ENCODE measurements around the gene ZNF77.
"Not testable (repeated sequence)": the region's sequence is repeated elsewhere in the genome, so short reads cannot be mapped to it uniquely, and the experiment has no call there.

The ZNF77 gene
- total RNA-seq: 11.6 to 13.7 reads per million in 2 donors

DNA sequence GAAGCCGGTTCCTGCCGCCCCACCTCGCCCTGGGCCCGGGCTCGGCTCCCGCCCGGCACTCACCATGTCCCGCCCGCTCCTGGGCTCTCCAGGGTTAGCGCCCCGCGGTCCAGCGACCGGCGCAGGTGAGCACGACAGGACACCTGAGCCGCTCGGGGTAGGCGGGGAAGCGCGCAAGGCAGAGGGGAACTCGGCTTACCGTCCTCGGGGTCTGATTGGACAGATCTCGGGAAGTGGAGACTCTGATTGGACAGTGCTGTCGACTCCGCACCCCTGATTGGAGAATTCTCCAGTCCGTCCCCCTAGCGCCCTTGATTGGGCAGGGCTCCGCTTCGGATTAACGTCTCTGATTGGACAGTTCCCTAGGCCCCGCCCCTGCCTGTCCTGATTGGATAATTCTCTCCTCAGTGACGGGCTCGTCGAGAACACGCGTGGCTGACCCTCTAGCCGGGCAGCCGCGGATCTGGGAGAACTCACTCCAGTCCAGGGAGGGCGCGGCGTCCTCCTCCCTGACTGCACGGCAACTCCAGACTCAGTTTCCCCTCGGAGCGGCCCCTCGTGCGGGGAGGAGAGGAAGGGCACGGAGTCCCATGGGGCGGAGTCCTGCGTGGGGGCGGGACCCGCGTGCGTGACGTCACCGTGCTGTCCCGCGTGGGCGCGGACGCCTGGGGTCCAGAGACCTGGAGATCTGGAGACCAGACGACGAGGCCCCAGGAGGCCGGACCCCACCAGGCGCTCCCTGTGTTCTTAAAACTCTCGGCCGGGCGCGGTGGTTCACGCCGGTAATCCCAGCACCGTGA, at the start of gene ZNF77:
TSS of gene ZNF77 (minus strand) at position 197 of the 800 bp plus-strand sequence. CDS start at position 66, 131 bp downstream.
- DNase-seq: peak; percentile 67

GRCh38 chr19:2993579-2993978, 48.8 kb upstream of the ZNF77 start:
- DNase-seq: no peak

- no peak for DNase-seq
Measured at GRCh38 chr19:2992958-2993357, 48.2 kb upstream of the ZNF77 start.

- DNase-seq: not testable (repeated sequence)
Measured at GRCh38 chr19:2992333-2992732, 47.6 kb upstream of the ZNF77 start.

DNA sequence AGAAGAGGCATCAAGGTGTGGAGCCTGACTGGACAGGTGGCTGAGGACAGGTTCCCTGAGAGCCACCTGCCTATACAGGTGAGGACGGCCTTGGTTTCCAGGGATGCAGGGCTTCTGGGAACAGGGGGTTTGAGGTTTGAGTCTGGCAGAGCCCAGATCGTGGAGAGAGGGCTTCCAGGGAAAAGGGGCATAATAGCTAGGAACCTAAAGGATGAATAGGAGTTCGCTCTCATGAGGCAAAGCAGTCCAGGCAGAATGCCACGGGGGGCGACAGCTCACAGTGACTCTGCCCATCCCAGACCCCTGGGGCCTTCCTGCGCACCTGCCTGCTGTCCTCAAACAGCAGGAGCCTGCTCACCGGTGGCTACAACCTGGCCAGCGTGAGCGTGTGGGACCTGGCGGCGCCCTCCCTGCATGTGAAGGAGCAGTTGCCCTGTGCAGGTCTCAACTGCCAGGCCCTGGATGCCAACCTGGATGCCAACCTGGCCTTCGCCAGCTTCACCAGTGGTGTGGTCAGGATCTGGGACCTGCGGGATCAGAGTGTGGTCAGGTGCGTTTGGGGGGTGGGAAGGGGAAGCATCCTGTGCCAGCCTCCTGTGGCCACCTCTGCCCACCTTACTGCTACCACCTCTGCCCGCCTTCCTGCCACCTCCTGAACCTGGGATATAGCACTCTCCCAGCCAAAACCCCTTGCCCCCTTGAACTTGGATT, 44.6 kb upstream of the ZNF77 start:
- DNase-seq: no peak

- no peak for DNase-seq
Measured at GRCh38 chr19:2988568-2988967, 43.8 kb upstream of the ZNF77 start.

DNA sequence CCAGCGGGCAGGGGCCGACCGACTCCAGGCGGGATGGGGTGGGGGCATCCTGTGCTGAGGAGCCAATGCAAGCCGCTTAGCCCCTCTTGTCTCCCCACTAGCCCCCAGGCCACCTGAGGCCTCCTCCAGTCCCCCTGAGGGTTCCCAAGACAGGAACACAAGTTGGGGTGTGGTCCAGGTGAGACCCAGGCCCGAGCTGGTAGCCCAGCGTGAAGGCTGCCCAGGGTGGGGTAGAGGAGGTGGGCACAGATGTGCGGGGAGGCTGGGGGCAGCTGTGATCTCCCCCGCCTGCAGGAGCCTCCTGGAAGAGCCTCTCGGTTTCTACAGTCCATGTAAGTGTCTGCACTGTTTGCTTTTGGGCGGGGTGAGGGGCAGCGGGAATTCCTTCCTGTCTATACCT, 43.0 kb upstream of the ZNF77 start:
- DNase-seq: no peak

DNA sequence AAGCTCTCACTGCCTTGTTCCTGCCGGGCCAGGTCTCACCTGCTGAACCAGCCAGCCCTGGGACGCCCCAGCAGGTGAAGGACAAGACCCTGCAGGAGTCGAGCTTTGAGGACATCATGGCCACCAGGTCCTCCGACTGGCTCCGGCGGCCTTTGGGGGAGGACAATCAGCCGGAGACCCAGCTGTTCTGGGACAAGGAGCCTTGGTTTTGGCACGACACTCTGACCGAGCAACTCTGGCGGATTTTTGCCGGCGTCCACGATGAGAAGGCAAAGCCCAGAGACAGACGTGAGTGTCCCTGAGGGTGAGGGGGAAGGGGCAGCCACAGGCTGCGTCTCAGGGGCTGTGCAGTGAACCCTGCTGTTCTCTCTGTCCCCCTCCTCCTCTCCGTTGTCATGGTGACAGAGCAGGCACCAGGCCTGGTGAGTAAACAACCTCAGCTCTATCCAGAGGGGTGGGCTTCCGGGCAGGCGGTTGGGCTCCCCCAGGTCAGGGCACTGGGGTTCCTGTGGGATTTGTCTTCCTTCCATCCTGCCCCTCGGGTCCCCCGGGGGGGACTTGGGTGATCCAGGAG, 42.3 kb upstream of the ZNF77 start:
- no peak for DNase-seq

DNA sequence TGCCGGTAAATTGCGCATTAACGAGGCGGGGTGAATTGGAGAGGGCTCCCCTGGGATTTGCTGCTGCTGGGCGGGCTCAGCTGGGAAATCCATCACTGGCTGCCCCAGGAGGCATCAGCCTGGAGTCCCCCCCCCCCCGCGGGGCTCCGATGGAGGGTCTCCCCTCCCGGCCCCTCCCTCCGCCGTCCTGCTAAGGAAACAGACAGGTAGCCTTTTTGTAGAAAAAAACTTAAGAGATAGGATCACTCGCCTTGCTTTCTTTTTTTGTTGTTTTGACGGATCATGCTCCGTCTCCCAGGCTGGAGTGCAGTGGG, 39.4 kb upstream of the ZNF77 start:
- DNase-seq: no peak

DNA sequence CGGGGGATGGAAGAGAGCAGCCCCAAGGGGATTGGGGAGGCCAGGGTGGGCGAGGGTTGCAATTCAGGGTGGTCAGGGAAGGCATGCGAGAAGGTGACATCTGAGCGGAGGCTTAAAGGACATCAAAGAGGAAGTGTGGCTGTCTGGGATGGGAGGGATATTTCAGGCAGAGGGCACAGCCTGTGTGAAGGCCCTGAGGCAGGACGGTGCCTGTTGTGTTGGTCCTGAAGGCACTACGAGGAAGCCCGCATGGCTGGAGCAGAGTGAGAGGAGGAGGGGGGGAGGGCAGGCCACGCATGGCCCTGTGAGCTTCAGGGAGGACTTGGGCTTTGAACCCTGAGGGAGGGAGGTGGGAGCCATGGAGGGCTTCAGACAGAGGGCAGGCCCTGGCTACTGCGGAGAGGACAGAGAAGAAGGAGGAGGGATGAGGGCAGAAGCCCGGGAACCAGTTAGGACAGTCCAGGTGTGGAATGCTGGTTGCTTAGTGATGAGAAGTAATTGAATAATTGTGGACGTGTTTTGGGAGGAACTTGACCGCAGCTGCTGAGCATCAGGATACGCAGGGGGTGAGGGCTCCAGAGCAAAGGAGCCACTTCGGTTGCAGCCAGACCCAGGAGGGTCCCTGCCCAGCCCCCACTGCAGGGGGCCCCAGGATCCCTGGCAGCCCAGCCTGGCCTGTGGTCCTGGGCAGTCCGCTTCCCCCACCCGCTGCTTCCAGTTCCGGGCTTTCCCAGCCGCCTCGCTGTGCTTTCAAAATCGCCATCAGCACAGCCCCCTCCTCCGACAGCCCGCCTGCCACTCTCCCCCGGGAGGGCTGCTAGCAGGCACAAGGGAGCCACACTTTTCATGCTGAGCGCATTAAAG, 38.8 kb upstream of the ZNF77 start:
- DNase-seq: no peak

DNA sequence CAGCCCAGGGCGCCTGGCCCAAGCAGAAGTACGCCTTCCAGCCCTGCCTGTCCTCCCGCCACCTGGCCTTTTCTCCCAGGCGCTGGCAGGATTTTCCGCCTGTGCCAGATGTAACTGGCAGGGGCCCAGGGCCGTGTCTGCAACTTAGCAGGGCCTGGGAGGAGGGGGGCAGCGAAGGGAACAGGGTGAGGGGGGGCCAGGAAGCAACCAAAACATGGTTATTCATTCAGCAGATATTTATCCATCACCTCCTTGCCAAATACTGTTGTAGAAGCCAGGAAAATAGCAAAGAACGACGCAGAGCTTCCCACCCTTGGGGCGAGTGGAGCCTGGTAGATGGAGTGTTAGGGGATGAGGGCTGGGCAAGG, 38.2 kb upstream of the ZNF77 start:
- no peak for DNase-seq

GRCh38 chr19:2982561-2982960, 37.8 kb upstream of the ZNF77 start:
- DNase-seq: no peak

DNA sequence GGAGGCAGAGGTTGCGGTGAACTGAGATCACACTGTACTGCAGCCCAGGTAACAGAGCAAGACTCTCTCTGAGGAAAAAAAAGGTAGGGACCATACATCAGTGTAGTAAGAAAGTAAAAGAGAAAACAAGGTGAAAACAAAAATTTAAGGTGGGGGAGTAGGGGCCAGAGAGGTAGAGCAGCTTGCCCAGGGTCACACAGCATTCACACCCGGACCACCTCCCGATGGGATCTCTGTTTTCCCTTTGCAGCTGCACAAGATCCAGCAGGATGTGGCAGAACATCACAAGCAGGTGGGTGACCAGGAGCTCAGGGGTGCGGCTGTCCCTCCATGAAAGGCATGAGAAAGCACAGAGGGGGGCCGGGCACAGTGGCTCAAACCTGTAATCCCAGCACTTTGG, 37.1 kb upstream of the ZNF77 start:
- DNase-seq: no peak

DNA sequence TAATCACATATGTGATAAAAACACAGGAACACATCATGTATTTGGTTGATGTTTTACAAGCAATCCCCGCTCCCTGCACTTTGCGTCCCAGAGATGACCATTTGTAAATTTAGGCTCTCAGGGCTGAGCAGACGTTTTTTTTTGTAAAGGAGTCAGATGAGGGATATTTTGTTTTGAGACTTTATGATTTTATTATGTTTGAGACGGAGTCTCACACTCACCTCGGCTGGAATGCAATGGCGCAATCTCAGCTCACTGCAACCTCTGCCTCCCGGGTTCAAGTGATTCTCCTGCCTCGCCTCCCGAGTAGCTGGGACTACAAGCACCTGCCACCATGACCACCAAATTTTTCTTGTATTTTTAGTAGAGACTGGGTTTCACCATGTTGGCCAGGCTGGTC, 34.0 kb upstream of the ZNF77 start:
- no peak for DNase-seq

DNA sequence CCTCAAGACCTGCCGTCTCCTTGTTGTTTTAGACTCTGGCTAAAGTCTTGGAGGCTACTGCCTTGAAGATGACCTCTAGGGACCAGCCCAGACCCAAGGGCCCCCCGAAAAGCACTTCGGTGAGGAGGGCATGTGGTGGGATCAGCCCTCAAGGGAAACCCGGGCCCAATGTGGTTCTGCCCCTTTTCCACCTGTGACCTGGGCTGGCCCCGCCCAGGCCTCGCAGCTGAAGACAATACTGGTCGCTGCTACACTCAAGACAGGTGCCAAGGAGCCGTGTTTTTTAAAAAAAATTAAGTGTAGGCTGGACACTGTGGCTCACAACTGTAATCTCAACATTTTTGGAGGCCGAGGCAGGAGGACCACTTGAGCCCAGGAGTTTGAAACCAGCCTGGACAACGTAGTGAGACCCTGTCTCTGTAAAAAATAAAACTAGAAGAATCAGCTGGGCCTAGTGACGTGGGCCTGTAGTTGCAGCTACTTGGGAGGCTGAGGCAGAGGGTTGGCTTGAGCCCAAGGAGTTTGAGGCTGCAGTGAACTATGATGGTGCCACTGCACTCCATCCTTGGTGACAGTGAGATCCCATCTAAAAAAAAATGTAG, 33.5 kb upstream of the ZNF77 start:
- DNase-seq: no peak

DNA sequence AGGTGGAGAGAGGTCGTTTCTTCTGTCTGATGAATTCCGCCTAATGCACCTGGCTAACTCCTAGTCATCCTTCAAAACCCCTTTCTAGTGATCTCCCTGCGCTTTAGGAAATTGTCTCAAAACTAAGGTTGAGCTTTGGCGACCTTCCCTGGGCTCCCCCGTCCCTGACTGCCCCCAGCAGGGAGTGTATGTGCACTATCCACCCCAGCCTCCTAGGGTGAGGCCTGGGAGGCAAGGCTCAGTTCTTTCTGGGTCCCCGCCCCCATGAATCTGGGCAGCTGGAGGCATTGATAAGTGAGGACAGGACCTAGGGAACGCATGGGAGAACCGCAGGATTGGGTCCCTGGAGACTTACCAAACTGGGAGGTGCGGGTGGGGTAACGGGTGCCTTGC, 33.0 kb upstream of the ZNF77 start:
- DNase-seq: no peak

GRCh38 chr19:2977001-2977745, 32.4 kb upstream of the ZNF77 start, which contains the start of gene TLE6:
Gene TLE6 (plus strand): TSS chr19:2977564. CDS start chr19:2978234, 670 bp downstream.
- peak; percentile 87 for DNase-seq

DNA sequence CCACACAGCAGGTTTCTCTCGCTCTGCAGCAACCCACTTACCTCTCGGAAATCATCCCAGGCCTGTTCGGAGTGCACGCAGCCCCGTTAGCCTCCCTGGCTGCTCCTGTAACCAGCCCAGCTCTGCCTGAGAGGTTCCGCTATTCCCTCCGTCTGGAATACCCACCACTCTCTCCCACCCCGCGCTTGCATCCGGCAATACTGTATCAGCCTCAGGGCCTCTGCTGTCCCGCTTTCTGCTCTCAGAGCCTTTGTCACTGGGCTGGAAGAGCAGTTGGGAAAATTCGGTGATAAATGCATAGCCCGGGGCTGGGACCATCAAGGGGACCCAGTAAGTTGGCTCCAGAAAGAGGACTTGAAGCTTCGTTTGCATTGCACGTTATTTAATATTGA, 31.8 kb upstream of the ZNF77 start:
- no peak for DNase-seq

DNA sequence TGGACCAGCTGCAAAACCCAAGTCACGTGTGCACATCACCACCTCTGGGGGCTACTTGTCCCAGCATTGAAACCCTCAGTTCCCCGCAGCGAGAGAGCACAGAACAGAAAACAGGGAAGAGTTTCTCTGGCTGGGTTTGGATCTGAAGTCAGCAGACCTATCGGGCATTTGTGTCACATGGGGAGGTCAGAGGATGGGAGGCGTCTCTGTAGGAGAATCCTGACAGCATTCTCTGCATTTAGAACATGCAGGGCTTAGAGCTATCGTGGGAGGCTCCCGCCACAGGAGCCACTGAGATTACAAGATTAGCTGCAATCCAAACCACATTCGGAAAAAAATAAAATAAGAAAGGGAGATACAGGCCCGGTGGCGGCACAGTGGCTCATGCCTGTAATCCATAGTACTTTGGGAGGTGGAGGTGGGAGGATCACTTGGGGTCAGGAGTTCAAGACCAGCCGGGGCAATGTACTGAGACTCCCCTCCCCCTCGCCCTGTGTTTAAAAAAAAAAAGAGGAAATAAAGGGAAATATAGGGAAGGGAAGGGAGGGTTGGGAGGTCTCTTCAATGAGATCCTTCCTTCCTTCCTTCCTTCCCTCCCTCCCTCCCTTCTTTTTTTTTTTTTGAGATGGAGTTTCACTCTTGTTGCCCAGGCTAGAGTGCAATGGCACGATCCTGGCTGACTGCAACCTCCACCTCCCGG, 29.7 kb upstream of the ZNF77 start:
- DNase-seq: no peak

DNA sequence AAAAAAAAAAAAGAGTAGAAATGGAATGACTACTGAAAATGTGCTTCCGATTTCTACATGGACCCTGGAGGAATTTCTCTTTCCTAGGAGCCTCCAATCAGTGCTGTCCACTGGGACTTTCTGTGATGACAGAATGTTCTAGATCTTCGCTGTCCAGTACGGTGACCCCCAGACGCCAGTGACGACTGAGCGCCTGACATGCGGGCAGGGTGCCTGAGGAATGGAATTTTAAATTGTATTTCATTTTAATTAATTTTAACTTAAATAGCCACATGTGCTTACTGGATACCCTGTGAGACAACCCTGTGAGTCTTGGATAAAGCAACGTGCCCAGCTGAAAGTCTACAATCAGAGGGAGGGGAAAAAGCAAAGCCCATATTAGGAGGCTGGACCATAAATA, 28.5 kb upstream of the ZNF77 start:
- no peak for DNase-seq

GRCh38 chr19:2970201-2970835, 25.5 kb upstream of the ZNF77 start:
- no peak for DNase-seq

All from activated gamma-delta T cell (primary cell).